Epithelial cell of esophagus (primary cell): Measurements from ENCODE around the gene TTC33.
"Not testable (repeated sequence)": the region's sequence is repeated elsewhere in the genome, so short reads cannot be mapped to it uniquely, and the experiment has no call there.

ENCODE experiments used
- DNase-seq: peaks from one replicate; pipeline ENCODE4 v3.0.0; 2010; ENCODE audit warnings: low read depth
- H3K4me3 ChIP-seq: 2 replicates; pipeline ENCODE4 v1.5.1; 2011; ENCODE audit warnings: mild to moderate bottlenecking, low read length, control low read depth
- CTCF ChIP-seq: IDR thresholded peaks from 2 replicates; pipeline ENCODE4 v1.5.1; 2011; ENCODE audit warnings: low read depth, mild to moderate bottlenecking, low read length, control low read depth, inconsistent platforms; ENCODE audit not compliant: insufficient read depth; ENCODE audit errors: missing control alignments

TTC33 gene

GRCh38 chr5:40797273-40798011 is 41.7 kb upstream of the TTC33 start:
- TF ChIP-seq CTCF, result no peak
- H3K4me3 ChIP-seq, result peak overlapping the region; percentile 76
- DNase-seq, result peak; percentile 63

- peak; percentile 48 for DNase-seq
- peak overlapping the region; percentile 76 for H3K4me3 ChIP-seq
- TF ChIP-seq CTCF, result no peak
Measured at GRCh38 chr5:40796487-40796889, 40.7 kb upstream of the TTC33 start.

GRCh38 chr5:40794877-40795276 is 39.1 kb upstream of the TTC33 start:
- H3K4me3 ChIP-seq, DNase-seq: not testable (repeated sequence)

GRCh38 chr5:40794340-40794739 is 38.6 kb upstream of the TTC33 start:
- H3K4me3 ChIP-seq, DNase-seq: not testable (repeated sequence)

- DNase-seq, H3K4me3 ChIP-seq: not testable (repeated sequence)
Measured at GRCh38 chr5:40792691-40793090, 36.9 kb upstream of the TTC33 start.

- peak; percentile 34 for DNase-seq
- H3K4me3 ChIP-seq, result no peak overlapping the region
- TF ChIP-seq CTCF, result no peak
Measured at GRCh38 chr5:40791715-40792139, 36.0 kb upstream of the TTC33 start.

GRCh38 chr5:40790947-40791593 is 35.3 kb upstream of the TTC33 start:
- TF ChIP-seq CTCF, result no peak
- no peak overlapping the region for H3K4me3 ChIP-seq
- peak; percentile 65 for DNase-seq

GRCh38 chr5:40788941-40789340 is 33.2 kb upstream of the TTC33 start:
- not testable (repeated sequence) for DNase-seq, H3K4me3 ChIP-seq

GRCh38 chr5:40787986-40788385 is 32.2 kb upstream of the TTC33 start:
- no peak for TF ChIP-seq CTCF
- no peak for DNase-seq
- H3K4me3 ChIP-seq, result no peak overlapping the region

- not testable (repeated sequence) for DNase-seq, H3K4me3 ChIP-seq
Measured at GRCh38 chr5:40786664-40787063, 30.9 kb upstream of the TTC33 start.
